Activated naive CD4-positive, alpha-beta T cell treated with anti-CD3 and anti-CD28 coated beads, Interleukin-2, amount 50 U/mL, for 16 hours (primary cell): ENCODE data around the gene USP9Y.

Experiments
- DNase-seq: peaks from one replicate; pipeline ENCODE4 v3.0.0-alpha.2; 2020

USP9Y gene

DNA sequence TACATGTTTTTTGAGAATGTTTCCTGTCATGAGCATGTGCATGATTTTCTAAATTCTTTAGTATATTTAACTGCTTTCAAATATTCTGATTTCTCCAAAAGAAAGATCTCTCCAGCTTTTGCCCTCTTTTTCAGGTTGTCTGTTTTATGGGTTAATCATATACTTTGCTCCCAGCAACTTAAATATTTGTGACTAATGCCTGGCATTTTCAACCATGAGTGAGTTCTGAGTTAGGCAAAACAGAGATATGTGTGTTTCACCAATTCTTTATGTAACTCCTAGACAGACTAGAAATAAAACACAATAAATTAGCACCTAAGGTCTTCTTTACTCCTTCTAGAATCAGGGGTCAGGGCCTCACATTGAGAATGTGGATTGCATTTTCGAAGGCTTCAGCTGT lies 107.0 kb downstream of the USP9Y start:
- no peak for DNase-seq

DNA sequence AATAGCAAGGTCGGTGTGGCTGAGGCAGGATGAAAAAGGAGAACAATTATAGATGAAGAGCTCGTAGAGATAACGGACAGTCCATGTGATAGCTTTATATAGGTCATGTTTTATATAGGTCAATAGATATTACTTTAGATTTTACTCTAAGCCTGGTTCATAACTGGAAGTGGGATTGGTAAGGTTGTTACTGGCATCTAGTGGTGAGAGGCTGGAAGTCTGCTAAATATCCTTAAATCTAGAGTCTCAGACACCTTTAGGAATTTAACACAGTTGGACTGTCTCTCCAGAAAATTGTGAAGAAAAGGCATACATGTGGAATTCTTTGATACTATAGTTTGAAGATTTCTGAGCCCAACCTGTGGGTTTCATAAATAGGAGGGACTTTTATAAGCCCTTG lies 108.0 kb downstream of the USP9Y start:
- DNase-seq = no peak

- DNase-seq = no peak
Measured at GRCh38 chrY:12823408-12823807, 122.4 kb downstream of the USP9Y start.

DNA sequence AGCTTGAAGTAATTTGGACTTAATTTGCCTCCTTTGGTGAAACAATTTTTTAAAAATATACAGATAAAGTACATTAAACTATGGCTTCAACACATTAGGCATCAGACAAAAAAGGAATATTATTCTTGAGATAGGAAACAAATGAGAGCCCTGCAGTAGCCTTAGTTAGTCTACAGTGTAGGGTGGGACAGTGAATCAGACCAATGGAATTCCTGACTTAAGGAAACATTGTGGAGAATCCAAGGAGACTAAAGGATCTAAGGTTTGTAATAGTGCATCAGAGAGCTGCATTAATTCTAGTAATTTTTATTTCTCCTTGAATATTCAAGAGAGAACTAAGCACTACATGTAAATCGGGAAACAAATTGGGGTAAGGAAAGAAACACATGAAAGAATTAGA lies 125.8 kb downstream of the USP9Y start:
- DNase-seq = no peak

DNA sequence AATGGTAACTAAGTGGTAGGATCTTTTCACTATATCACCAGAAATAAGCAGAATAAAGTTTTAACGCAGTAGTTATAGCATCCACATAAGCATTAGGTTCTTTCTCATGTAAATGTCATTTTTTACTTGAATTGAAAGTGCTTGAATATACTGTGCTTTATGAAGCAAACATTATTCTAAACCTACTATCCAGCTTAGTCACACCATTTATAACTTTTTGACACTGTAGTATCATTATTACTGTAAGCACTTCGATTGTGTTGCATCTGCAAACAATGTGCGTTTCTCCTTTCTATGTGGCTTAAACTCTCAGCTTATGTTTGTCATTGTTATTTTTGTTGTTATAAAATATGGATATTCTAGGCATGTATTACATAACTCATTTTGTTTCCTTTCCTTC lies 132.3 kb downstream of the USP9Y start:
- DNase-seq = no peak

- DNase-seq = no peak
Measured at GRCh38 chrY:12837550-12837949, 136.5 kb downstream of the USP9Y start.

DNA sequence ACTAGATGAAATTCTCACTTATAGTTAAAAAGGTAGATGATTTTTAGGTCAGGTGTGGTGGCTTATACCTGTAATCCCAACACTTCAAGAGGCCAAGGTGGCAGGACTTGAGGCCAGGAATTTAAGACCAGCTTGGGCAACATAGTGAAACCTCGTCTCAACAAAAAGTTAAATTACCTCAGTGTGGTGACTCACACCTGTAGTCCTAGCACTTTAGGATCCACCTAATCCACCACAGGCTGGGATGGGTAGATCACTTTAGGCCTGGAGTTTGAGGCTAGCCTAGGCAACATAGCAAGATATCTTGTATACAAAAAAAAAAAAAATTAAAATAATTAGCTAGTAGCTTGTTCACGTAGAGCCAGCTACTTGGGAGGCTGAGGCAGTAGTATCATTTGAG lies 140.3 kb downstream of the USP9Y start:
- DNase-seq = no peak

GRCh38 chrY:12846793-12847192 lies 145.8 kb downstream of the USP9Y start:
- no peak for DNase-seq

- DNase-seq = no peak
Measured at GRCh38 chrY:12855791-12856275, 154.8 kb downstream of the USP9Y start.

DNA sequence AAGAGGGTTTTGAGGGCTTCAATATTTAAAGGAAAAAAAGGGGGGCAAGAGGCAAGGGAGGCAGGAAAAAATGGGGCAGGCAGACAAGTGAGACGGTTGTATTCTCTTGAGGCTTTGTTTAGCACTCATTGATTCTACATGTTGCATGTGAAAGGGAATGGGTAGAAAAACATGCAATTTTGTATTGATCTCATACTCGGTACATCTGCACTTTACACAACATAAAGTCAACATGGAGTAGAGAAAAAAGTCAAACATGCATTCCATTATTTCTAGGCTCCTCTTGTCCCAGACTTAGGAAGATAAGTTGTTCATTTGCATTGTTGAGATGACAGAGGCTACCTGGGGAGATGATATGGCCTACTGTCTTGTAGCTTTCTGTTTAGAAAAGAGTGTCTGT lies 166.9 kb downstream of the USP9Y start:
- DNase-seq = no peak

DNA sequence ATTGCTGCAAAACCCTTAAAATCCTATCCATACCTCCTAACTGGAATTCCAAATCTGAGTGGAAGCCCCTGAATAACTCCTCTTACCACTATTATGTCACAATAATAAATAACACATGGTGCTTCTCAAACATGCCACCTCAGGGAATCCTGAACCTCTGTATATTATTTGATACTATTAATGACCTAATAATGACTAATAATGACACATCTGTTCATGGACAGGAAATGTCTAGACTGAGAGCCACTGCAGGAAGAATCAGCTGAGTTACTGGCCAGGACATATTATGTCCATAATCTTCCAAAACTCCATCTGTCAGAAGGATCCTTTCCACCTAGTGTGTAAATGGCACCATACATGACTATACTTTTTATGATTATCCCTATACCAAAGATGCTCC lies 195.9 kb downstream of the USP9Y start:
- no peak for DNase-seq

GRCh38 chrY:12898604-12899003 lies 197.6 kb downstream of the USP9Y start:
- DNase-seq = no peak

DNA sequence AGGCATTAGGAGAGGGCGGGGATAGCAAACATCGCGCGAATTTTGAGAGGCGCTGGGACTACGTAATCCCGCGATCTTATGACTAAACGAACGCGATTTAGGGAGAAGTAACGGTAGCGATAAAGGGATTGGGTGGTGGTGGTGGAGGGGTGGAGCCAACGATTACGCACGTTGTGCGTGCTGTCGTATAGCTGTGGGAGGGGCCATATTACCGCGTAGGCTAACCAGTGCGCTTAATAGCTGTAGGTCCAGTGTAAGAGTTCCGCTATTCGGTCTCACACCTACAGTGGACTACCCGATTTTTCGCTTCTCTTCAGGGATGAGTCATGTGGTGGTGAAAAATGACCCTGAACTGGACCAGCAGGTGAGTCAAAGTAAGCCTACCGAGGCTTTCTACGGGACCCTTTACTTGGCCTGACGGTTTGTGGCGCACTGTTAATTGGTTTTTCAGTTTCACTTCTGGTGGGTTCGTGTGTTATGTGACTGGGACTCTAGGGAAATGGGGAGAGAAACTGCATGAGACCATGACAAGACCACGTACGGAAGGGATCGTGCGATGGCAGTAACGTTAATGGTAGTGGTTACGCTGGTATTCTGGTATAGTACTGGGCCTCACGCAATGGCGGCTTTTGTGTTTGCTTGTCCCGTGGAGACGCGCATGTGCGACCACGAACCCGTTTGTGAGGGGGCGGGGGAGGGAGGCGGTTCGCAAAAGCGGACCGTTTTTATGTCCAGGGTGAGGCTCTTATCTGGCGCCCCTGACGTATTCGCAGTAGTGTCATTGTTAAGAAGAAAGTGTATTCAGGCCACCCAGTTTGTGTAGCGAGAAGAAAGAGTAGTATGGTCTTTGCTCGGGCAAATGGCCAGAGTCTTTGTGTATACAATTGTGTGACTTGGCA lies 203.8 kb downstream of the USP9Y start, which contains the start of gene DDX3Y:
TSS of gene DDX3Y (plus strand) at position 251 of the 899 bp plus-strand sequence. CDS start at position 320, 69 bp downstream.
- DNase-seq = peak; percentile 82

- DNase-seq = peak; percentile 66
Measured at GRCh38 chrY:12905517-12905872, 204.5 kb downstream of the USP9Y start.

GRCh38 chrY:12905895-12906294 lies 204.9 kb downstream of the USP9Y start:
- DNase-seq = no peak
